OCI-LY1 (cell line): ENCODE measurements around the gene CRYZ.

Experiments
- EZH2 ChIP-seq: fragments of 200-600 bp; sonication (generic), shearing (Covaris generic); IDR thresholded peaks from 2 replicates; pipeline ENCODE4 v1.8.0; 2017; ENCODE audit warnings: borderline replicate concordance, mixed run types, mild to moderate bottlenecking, antibody characterized with exemption, low read length, moderate library complexity, mixed read lengths
- TF ChIP-seq, protein P1 (sequence below): fragments of 200-600 bp; sonication (generic), shearing (Covaris generic); IDR thresholded peaks from 2 replicates; pipeline ENCODE4 v1.5.1; 2017; ENCODE audit warnings: mild to moderate bottlenecking, antibody characterized with exemption, low read length, moderate library complexity, mixed read lengths

DNA sequence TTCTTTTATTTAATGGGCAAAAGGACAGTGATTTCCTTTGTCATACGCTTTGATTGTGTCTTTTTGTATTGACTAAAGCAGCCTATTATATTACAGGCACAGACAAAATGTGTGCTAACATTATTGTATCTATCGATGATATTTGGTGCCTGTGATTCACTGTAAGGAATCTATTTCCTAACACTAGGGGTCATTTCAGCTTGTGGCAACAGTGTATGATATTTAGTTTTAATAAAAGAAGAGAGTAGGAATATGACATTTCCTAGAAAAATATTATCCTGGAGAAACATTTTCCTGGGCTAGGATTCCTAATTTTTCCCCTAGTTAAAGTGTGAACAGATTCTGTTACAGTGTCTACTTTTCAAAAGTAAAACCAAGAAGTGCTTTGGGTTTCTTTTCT lies 42.9 kb upstream of the CRYZ start:
- TF ChIP-seq EZH2, result no peak
- TF ChIP-seq, protein P1, sequence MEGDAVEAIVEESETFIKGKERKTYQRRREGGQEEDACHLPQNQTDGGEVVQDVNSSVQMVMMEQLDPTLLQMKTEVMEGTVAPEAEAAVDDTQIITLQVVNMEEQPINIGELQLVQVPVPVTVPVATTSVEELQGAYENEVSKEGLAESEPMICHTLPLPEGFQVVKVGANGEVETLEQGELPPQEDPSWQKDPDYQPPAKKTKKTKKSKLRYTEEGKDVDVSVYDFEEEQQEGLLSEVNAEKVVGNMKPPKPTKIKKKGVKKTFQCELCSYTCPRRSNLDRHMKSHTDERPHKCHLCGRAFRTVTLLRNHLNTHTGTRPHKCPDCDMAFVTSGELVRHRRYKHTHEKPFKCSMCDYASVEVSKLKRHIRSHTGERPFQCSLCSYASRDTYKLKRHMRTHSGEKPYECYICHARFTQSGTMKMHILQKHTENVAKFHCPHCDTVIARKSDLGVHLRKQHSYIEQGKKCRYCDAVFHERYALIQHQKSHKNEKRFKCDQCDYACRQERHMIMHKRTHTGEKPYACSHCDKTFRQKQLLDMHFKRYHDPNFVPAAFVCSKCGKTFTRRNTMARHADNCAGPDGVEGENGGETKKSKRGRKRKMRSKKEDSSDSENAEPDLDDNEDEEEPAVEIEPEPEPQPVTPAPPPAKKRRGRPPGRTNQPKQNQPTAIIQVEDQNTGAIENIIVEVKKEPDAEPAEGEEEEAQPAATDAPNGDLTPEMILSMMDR, result no peak
